NCI-H748 (cell line): ENCODE results near the gene RBM19.

Experiments
- DNase-seq: peaks from one replicate; lab custom pipeline; 2025; ENCODE audit not compliant: unreplicated experiment; lab: John Stamatoyannopoulos, UW

RBM19 gene

DNA sequence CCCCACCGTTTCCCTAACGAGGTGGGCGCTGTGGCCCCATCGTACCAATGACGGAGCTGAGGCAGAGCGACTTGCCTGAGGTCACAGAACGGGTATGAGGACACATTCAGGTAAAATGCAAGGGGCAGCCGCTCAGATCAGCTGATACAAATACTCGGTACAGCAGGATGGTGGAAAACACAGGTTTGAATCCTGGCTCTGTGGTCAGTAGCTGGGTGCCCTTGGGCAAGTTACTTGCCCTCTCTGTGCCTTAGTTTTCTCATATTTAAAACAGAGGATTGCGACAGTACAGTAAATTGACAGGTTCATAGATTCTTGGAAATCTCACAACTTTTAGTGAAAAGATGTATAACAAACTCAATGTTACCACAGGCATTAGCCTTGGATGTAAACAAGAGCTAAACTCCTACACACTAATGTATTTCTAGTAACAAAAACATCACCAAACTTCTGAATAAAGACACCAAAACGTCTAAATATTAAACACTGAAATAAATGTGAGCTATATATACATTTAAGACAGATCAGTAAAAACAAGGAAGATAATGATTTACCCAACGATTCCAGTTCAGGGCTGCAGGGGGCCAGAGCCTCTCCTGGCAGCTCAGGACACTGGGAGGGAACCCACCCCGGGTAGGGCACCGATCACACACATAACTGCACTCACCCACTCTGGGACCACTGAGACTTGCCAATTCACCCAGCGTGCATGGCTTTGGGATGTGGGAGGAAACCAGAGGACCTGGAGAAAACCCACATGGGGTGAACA is 128.4 kb downstream of the RBM19 start:
- DNase-seq = no peak

DNA sequence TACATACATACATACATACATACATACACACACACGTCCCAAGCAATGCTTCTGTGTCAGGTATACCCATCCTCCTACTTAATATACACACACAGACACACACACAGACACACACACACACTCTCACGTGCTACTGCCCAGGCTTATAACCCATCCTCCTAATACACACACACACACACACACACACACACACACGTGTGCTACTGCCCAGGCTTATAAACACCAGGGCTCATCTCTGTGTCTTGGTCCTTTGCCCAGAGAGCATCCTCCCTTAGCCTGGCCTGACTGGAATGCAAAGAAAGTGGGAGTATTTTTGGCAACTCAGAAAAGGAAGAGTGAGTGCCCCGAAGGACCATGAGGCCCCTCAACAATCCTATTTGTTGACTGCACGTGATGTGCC is 129.0 kb downstream of the RBM19 start:
- no peak for DNase-seq

- no peak for DNase-seq
These were observed 130.2 kb downstream of the RBM19 start for GRCh38 chr12:113835896-113836295.

- DNase-seq = no peak
These were observed 130.7 kb downstream of the RBM19 start for GRCh38 chr12:113835433-113835832.

DNA sequence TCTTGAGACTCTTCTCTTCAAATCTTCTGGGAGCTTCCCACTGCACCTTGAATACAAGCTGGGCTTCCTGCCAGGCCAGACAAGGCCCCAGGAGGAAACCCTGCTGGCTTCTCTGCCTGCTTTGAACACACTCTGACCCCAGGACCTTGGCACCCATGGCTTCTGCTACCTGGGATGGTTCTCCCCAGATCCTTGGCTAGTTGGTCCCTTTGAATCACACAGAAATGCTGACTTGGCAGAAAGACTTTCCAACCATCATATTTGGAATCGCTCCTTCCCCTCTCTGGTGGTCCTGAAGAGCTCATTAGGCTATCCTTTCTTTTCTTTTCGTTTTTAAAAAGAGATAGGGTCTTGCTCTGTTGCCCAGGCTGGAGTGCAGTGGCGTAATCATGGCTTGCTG is 132.7 kb downstream of the RBM19 start:
- DNase-seq = no peak

DNA sequence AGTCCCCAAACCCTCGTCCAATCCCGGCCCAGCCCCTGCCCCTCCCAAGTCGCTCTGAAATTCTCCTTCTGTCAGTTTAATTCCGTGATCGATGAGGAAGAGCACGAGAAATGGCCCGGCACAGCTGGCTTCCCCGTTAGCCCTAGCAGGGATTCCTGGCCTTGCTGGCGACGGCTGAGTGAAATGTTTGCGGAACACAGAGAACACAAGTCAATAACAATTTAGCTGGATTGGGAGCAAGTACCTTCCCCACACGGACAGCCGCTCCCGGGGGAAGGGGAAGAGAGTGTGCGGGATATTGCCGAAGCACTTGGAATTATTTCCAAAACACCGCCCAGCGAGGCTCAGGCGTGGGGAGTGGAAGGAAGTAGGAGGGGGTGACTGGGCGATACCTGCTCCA is 134.6 kb downstream of the RBM19 start:
- no peak for DNase-seq

DNA sequence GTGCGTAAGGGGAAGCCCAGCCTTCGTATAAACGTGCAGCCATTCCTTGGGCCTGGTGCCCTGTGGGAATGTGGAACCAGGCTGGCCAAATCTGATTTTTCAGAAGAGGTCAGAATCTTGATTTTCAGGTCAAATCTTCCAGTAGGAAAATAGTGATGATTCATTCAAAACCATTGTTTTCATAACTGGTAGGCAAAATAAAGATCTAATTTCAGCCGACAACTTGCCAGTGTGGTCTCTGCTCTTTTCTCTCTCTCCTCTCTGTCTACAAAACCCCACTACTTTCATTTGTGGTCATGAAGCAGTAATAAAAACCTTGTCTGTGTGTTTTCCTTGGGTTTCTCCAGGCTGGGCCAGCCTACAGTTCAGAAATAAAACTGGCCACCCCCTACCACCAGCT is 135.1 kb downstream of the RBM19 start:
- DNase-seq = no peak

DNA sequence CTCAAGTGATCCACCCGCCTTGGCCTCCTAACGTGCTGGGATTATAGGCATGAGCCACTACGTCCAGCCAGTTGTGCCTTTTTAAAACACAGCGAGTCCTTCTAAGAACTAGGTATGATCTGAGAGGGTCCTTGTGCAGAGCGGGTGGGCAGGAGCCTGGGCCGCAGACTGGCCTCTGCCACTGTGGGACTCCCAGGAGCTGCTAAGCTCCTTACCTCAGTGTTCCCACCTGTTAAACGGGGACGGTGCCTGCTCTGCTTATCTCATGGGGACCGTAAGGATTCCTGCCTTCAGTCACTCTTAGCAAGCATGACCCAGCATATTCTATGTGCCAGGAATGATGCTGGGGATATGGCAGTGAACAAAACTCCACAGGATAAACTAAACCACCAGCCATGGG is 136.9 kb downstream of the RBM19 start:
- DNase-seq = no peak

DNA sequence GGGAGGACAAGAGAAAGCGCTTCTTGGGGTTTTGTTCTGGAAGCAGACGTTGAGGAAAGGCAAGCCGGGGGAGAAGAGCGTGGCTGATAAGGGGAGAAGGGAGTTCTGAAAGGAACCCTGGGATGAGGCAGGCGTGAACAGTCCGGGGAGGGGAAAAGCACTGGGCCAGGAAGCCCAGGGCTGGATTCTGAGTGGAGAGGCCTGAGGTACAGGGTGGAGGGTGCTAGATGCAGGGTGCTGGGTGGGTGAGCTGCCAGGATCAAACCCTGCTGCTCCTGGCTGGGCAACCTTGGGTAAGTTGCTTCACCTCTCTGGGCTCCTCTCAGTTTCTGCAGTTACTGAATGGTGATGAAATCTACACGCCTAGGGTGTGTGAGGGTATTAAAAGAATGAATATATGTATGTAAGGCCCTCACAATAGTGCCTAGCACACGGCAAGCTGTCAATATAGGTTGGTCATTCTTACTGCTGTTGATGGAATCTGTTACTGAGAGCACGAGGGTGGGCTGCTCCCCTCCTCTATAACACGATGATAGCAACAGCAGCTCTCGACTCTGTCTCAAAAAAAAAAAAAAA is 138.5 kb downstream of the RBM19 start:
- DNase-seq = no peak

DNA sequence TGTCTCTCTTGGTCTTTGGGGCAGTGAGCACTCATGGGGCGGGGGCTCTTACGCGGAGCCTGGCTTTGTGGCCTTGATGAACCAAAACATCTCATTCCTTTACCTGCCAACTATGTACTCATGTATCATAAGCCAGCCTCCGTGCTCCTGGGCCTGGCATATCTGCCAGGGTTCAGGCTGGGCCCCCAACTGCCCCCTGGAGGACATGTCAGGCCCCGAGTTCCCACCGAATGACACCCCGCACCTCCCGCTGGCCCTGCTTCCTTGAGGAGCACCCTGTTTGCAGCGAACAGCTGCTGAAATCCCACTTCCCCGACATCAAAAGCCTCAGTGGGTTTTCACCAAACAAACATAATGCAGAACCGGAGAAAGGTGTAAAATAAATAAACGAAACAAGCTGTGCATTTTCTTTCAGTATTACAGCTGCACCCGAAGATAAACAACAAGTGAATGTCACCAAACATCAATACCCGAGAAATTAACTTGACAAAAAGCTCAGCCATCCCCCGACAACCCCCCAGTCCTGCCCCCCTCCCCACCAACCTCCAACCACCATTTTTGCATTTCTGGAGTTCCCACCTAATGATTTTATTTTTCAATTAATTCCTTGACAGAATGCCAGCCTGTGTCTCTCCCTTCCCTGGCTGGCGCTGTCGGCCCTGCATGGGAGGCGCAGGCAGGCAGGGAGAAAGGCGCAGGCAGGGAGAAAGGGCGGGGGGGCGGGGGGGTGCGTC is 139.2 kb downstream of the RBM19 start:
- DNase-seq = no peak

DNA sequence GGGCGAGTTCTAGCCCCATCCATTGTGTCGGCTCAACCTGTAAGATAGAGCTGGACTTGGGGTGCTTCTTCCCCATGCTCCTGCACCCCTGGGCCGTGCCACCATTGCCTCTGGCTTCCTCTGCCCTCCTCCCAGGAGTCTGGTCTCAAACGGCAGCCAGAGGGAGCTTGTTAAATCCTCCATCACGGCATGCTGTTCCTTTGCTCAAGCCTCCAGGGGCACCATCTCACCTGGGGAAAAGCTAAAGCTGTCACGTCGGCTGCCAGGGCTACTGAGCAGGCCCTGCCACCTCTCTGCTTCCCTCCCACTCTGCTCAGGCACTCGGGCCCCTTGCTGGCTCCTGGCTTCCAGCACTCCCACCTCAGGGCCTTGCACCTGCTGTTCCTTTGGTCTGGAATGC is 140.4 kb downstream of the RBM19 start:
- DNase-seq = no peak

GRCh38 chr12:113823816-113824215 is 142.3 kb downstream of the RBM19 start:
- DNase-seq = no peak

DNA sequence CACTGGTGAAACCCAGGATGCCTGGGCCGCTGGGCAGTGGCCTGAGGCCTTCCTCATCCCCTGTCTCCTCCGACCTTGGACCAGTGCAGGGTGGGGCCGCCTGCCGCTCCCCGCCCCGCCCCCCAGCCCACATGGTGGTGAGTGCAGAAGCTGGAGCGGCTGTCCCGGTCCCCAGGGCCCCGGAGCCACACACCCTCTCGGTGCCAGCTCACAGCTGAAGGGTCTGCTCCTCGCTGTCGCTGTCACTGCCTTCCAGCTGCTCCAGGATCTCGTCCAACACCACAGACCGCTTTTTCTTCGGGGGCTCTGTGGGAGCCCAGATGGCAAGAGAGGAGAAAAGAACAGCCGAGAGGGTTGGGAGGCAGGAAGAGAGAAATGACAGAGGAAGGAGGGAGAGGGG is 143.1 kb downstream of the RBM19 start:
- DNase-seq = no peak

DNA sequence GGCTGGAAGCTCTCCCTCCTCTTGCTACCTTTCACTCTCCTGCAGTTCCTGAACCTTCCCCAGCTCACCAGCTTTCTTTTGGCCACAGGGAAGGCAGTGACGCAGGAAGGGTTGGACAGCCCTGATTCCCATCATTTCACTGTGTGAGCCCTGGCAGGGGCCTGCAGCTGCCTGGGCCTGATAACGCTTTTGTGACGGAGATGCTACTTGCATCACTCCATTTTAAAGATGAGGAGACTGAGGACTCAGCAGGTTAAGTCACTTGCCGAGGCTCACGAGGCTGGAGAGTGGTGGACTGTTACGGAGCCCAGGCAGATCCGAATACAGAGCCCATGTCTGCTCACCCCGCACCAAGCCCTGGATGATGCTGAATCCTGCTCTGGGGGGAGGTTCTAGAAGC is 145.3 kb downstream of the RBM19 start:
- DNase-seq = no peak

DNA sequence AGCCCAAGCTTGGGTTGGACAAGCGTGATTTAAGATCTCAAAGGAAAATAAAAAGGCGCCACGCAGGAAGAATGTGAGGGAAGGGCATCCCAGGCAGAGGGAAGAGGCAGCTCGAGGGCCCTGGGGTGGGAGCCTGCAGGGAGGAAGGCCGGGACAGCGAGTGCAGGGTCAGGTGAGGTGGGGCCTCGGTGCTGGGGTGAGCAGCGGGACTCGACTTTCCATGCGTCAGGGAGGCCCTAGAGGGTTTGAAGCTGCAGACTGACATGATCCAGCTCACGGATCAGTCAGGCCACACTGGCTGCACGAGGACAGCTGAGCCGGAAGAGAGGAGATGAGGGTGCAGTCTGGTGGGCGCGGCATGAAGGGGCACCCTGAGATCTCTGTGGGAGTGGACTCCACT is 145.8 kb downstream of the RBM19 start:
- DNase-seq = no peak

GRCh38 chr12:113819495-113819894 is 146.6 kb downstream of the RBM19 start:
- no peak for DNase-seq

DNA sequence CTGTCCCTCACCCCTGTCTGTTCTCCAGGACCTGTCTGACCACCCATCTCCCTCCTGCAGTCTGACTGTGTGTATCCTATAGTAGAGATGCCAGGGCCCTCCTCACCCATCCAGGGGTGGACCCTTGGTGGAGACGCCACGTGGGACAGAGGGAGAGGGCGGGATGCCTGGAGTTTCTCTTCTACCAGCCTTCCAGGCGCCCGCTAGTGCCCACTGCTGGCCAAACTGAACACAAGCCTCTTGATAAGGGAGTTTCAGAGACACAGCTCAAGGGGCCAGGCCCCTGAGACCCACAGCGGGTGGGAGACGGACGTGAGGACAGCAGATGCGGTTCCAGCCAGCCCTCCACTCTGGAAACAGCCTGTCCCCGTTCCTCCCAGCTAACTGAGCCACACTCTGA is 147.3 kb downstream of the RBM19 start:
- peak; percentile 4 for DNase-seq

DNA sequence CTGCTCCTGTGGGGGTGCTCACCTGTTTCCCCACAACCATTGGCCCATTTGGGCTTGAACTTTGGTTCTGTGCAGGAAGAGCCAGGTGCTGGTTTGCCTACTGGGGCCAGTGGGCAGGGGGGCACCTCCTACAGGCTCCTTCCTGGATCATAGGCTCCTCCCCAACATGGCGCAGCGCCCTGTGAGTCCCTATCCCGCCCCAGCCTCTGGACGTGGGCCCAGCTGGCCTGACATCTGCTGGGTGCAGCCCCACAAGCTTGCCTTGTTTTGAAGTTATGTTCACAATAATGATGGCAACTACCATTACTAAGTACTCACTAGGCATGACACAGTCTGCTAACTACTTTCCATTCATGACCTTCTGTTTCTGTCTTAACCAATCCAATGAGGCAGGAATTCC is 147.8 kb downstream of the RBM19 start:
- no peak for DNase-seq

DNA sequence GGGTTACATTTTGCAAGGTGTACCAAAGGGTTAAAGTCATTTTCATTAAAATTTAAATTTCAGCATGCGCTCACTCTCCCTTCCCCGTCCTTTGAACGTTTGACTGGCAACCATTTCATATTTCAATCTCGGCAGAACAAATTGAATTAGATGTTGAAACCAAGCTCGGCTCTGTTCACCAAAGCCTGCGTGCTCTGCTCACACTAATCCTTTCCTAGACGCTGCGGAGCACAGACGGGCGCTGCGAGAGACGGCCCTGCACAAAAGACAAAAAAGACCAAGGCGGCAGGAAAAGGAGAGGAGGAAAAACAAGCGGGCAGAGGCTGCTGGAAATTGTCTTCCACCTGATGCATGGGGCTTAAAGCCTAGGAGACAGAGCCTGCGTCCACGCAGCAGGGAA is 149.3 kb downstream of the RBM19 start:
- DNase-seq = no peak

DNA sequence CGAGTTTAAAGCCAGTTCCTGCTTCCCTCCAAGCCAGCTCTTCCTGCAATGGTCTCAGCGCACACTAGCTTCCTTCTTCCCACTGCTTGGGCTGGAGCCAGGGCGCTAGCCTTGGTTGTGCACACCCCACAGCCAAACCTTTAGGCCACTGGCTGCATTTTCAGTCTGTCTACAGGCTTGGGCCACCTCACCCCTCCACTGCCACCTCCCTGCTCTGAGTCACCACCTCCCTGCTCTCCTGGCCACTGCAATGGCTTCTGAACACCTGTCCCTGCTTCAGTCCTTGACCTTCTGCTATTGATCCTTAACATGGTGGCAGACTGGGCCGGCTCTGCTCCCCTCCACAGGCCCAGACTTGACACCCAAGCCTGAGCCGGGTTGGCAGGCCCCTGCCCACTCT is 151.1 kb downstream of the RBM19 start:
- no peak for DNase-seq

DNA sequence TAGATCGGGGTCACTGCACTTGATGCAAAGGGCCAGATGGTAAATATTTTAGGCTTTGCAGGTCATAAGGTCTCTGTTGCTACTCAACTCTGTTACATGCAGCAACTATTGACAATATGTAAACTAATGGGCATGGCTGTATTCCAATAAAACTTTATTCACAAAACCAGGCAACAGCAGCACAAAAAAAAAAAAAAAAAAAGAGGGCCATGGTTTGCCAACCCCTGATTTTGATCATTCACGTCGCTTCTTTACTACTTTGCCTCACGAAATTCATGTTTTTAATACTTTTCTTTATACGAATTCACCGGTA is 152.9 kb downstream of the RBM19 start:
- no peak for DNase-seq

DNA sequence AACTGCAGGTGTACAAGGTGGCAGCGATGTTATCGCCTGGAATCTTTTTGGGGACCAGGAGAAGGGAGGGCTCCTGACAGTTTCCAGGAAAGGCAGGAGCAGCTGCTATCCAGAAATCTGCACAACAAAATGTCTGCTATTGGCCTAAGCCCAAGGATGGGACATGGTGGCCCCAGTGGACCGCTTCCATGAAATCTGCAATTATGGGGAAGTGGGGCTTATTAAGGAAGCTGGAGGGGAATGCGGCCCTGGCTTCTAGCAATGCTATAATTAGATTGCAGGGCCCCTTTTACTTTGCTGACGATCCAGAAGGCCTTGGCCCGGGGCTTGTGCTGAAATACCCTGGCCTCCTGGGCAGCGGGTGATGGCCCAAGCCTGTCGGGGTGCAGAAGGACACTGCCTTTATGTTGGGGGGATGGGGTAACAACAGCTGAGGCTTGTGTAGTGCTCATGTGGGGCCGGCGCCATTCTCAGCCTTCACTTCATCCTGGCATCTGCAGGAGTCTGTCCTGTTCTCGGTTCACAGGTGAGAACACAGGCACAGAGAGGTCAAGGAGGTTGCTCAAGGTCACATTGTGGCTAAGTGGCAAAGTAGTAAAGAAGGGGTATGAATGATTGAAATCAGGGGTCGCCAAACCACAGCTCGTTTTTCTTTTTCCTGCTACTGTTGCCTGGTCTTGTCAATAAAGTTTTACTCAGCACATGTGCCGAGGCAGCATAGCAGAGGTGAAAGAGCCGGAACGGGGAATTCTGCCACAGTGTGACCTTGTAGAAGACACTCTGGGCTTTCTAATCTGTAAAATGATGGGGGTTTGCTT is 153.5 kb downstream of the RBM19 start:
- no peak for DNase-seq
